Peyer's patch (tissue), 4 donors: Measurements from ENCODE around the gene HEPN1.

Source experiments
- CTCF ChIP-seq, 6 experiments: fragments of 450-650 bp in 4 of 6; fragments of 200-600 bp in 2 of 6; sonication (generic) in 1 of 6; IDR thresholded peaks; one replicate each; pipeline ENCODE4 v1.5.1; 2017 to 2019; ENCODE audit warnings: antibody characterized with exemption in 6 of 6, mild to moderate bottlenecking in 3 of 6, moderate library complexity in 1 of 6
- POLR2A ChIP-seq, 2 donors: fragments of 450-650 bp; IDR thresholded peaks; one replicate each; pipeline ENCODE4 v1.5.1; 2017; ENCODE audit warnings: antibody characterized with exemption in 2 of 2, mild to moderate bottlenecking in 2 of 2, moderate library complexity in 2 of 2

- no peak for TF ChIP-seq CTCF (IDR thresholded peaks at IDR 0.05)
- no peak for TF ChIP-seq POLR2A (IDR thresholded peaks at IDR 0.05)
Measured at GRCh38 chr11:124928942-124929665, 10.1 kb downstream of the HEPN1 start.
